ENCODE data around the gene B4GALT5.
A peak's percentile ranks its signal among the peaks of the same experiment; 100 is the strongest.

B4GALT5 gene

DNA sequence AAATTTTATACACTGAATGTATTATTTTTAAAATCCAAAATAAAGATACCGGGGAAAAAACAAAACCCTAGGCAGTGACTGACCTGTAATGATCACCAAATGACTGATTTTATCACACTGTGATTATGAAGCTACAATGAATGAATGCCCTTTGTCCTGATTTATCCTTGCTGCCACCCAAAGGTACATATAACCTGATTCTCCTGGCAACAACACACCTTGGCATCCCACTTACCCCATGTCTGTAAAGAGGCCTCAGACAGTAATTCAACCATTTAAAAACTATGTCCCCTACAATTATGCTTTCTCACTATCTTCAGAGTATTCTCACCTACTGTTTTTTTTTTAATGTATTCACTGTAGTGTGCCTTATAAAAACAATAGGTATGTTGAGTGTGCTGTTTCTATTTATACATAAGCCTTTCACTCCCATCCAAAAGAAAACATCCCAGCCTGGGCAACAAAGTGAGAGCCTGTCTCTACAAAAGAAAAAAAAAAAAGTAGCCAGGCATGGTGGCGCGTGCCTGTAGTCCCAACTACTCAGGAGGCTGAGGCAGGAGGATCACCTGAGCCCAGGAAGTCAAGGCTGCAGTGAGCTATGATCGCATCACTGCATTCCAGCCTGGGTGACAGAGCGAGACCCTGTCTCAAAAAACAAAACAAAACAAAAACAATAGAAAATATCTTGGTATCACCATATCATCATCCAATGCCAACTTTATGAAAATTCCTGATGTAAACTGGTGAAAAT is 21.7 kb downstream of the B4GALT5 start:
- no peak overlapping the region for H3K4me3 ChIP-seq
- no peak overlapping the region for H3K27ac ChIP-seq
- TF ChIP-seq, protein P1, sequence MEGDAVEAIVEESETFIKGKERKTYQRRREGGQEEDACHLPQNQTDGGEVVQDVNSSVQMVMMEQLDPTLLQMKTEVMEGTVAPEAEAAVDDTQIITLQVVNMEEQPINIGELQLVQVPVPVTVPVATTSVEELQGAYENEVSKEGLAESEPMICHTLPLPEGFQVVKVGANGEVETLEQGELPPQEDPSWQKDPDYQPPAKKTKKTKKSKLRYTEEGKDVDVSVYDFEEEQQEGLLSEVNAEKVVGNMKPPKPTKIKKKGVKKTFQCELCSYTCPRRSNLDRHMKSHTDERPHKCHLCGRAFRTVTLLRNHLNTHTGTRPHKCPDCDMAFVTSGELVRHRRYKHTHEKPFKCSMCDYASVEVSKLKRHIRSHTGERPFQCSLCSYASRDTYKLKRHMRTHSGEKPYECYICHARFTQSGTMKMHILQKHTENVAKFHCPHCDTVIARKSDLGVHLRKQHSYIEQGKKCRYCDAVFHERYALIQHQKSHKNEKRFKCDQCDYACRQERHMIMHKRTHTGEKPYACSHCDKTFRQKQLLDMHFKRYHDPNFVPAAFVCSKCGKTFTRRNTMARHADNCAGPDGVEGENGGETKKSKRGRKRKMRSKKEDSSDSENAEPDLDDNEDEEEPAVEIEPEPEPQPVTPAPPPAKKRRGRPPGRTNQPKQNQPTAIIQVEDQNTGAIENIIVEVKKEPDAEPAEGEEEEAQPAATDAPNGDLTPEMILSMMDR (IDR thresholded peaks at IDR 0.05), result no peak
- no peak for DNase-seq (ENCODE audit: low spot score)

DNA sequence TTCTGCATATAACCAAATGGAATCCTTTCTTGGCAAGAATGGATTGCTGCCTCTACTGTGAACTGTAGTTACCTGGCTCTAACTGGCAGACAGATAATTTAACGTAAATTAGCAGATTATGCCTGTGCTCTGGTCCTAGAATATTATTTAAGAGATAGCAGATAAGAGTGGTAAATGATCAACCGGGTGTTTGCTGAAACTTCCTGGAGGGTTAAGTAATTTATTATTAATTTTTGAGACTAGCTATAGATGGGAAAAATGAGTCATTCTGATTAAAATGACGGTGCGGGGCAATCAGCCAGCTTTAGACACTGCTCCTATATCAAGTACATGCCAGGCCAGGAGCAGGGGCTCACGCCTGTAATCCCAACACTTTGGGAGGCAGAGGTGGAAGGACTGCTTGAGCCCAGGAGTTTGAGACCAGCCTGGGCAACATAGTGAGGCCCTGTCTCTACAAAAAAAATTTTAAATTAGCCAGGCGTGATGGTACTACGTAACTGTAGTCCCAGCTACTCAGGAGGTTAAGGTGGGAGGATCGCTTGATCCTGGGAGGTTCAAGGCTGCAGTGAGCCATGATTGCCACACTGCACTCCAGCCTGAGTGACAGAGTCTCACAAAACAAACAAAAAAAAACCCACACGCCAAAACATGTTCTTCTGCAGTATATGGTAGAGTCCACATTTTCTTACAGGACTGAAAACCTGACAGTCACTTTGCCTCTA is 22.6 kb downstream of the B4GALT5 start:
- H3K27ac ChIP-seq, result no peak overlapping the region
- H3K4me3 ChIP-seq, result no peak overlapping the region
- TF ChIP-seq, protein P1 (IDR thresholded peaks at IDR 0.05), result no peak
- no peak for DNase-seq (ENCODE audit: low spot score)

DNA sequence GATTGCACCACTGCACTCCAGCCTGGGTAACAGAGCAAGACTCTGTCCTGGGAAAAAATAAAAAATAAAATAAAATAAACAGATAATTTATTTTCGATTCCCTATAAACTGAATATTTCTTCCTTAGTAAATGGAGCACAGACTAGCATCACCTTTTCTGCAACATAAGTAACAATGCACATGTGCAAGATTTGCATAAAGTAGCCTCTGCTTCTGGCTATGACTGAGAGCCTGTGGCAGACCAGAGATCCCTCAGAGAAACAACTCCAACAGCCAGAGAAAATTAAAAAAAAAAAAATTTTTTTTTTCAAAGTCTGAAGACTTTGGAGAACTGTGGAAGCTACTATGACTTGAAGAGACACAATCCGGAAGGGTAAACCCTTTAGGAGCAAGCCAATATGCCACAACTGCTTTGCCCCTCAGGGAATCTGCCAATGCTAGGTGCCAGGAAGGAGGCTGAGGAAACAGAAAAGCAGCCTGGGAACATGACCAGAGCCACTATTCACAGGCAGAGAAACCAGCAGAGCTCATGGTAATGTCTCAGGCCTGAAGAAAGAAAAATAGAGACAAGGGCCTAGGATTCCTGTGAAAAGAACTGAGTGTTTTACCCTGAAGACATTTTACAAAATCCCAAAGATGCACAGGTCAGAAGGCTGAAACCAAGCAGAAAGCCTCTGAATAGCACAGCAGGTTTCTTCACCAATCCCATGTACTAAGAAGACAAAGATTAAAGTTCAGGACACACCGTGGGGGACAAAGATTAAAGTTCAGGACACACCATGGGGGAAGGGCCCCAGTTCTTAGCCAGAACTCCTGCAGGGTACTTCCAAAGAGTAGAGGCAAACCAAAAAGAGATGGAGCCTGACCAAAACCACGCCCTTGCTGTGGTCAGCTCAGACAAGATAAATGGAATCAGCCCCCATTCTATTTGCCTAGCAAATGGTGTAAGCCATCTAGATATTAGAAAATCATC is 25.8 kb downstream of the B4GALT5 start:
- TF ChIP-seq, protein P1 (IDR thresholded peaks at IDR 0.05), result no peak
- Histone ChIP-seq H3K27ac (no peak overlapping the region), H3K4me3 (no peak overlapping the region)
- DNase-seq (ENCODE audit: low spot score), result no peak

DNA sequence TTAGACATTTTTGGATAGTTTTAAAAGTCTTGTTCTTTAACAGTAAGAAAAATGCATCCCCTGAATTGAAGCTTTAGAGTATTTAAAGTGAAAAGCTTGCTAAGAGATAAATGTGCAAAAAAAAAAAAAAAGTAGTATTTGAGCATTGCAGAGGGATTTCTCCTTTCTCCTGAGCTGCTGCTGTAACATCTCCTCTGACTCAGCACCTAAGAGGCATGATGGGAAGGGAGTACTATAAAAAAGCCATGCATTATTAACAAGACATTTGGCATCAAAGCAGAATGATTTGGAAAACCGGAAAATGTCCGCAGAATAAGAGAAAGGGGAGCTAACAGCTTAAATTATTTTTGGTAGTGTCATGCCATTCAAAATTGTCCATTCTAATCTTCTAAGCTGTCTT is 27.9 kb downstream of the B4GALT5 start:
- Histone ChIP-seq H3K27ac (no peak overlapping the region), H3K4me3 (no peak overlapping the region)
- TF ChIP-seq, protein P1 (IDR thresholded peaks at IDR 0.05), result no peak
- no peak for DNase-seq (ENCODE audit: low spot score)

DNA sequence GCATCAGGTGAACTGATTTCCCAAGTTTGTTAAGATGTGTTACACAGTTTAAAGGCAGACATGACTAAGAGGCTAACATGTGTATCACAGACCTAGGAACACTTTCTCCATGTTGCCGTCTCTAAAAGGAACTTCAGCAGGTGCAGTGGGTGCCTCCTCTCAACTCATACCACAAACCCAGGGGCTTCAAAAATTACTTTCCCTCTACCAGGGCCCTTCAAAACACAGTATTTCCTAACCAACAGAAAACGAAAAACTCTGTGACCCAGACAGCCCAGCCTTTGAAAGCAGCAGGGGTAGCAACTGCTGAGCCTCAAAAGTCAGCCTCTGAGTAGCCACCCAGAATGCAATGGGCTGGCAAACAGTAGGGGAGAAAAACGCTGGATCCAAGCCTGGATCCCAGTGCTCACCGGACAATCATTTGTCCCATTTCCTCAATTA is 28.5 kb downstream of the B4GALT5 start:
- TF ChIP-seq, protein P1 (IDR thresholded peaks at IDR 0.05), result no peak
- peak overlapping the region in 1 of 2 donors; percentile 31 for H3K27ac ChIP-seq
- DNase-seq (ENCODE audit: low spot score), result no peak
- H3K4me3 ChIP-seq, result no peak overlapping the region

DNA sequence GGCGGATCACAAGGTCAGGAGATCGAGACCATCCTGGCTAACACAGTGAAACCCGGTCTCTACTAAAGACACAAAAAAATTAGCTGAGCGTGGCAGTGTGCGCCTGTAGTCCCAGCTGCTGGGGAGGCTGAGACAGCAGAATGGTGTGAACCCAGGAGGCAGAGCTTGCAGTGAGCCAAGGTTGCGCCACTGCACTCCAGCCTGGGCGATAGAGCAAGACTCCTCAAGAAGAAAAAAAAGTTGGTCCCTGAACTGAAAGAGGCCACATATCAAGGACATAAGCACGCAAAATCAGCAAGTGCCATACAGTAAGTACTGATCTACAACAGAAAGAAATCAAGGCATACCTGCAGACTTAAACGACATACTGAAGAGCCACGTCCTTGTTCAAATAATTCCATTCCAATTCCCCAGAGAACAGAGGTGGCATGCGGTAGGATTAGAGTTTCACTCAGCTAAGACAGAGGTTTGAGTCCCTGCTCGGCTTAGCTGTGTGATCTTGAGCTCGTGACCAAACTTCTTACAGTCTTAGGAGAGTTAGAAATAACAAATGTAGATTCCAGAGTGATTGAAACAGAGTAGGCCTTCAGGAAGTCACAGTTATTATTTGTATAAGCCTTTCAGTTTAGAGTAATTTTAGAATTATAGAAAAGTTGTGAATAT is 29.2 kb downstream of the B4GALT5 start:
- DNase-seq (ENCODE audit: low spot score), result no peak
- TF ChIP-seq, protein P1 (IDR thresholded peaks at IDR 0.05), result no peak
- Histone ChIP-seq H3K27ac (no peak overlapping the region), H3K4me3 (no peak overlapping the region)

Data from coronary artery (tissue), 2 donors.